GM19035 (cell line): ENCODE results near the gene STAT5B.
"Not testable (repeated sequence)": the region's sequence is repeated elsewhere in the genome, so short reads cannot be mapped to it uniquely, and the experiment has no call there.

Source experiments
- ATAC-seq: cut with Tn5 transposase; IDR thresholded peaks from one replicate; pipeline ENCODE4 v1.9.1; 2021; ENCODE audit not compliant: unreplicated experiment

Gene STAT5B

GRCh38 chr17:42241871-42242270 lies 34.3 kb downstream of the STAT5B start:
- no peak for ATAC-seq

DNA sequence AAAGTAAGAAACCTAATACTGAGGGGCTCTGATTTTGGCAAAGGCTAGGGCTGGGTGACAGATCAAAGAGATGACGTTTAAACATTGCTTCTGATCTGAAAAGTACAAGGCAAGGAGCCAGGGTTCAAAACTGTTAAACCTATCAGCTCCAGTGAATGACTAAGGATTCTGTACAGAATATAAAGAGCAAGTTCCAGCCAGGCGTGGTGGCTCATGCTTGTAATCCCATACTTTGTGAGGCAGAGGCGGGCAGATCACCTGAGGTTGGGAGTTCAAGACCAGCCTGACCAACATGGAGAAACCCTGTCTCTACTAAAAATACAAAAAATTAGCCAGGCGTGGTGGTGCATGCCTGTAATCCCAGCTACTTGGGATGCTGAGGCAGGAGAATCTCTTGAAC lies 35.3 kb downstream of the STAT5B start:
- ATAC-seq, result not testable (repeated sequence)

DNA sequence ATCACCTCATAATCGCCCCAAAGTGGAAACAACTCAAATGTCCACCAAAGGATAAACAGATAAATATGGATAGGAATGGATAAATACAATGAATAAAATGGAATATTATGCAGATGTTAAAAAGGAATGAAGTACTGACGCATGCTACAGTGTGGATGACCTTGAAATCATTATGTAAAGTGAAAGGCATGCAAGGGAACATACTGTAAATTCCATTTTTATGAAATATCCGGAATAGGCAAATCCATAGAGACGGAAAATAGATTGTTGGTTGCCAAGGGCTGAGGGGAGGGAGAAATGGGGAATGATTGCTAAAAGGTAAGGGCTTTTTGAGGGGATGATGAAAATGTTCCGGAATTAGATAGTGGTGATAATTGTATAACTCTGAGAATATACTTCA lies 36.0 kb downstream of the STAT5B start:
- no peak for ATAC-seq

DNA sequence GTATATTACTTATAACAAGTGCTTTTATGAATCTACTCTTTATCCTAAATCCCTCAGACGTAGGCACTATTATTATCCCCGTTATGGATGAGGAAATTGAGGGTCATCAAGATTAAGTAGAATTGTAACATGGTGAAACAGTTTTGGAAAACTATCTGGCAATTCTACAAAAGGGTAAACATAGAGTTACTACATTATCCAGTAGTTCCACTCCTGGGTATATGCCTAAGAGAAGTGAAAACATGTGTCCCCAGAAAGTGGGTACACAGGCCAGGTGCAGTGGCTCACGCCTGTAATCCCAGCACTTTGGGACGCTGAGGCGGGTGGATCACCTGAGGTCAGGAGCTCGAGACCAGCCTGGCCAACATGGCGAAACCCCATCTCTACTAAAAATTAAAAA lies 36.6 kb downstream of the STAT5B start:
- ATAC-seq, result not testable (repeated sequence)

DNA sequence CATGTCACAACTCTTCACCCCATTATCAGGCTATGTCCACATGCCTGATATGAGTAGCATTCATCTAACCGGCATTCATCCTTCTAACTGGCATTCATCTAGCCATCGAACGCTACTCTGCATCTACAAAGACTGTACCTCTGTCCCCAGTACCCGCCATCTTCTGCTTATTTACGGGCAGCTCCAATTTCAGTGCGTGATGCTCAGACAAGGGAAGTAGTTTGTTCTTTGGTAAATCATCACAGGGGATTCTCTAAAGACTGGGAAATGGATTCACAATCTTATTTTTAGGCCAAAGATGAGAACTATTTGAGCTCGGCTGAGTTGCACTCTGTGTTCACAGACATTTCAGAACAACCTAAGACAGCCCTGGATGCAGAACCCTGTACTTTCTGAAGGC lies 39.4 kb downstream of the STAT5B start:
- no peak for ATAC-seq

GRCh38 chr17:42233994-42234393 lies 42.2 kb downstream of the STAT5B start:
- ATAC-seq, result no peak

- no peak for ATAC-seq
Measured at GRCh38 chr17:42233156-42233555, 43.0 kb downstream of the STAT5B start.

GRCh38 chr17:42230225-42230624 lies 46.0 kb downstream of the STAT5B start:
- no peak for ATAC-seq

GRCh38 chr17:42227849-42228700 lies 48.1 kb downstream of the STAT5B start:
- no peak for ATAC-seq

- ATAC-seq, result no peak
Measured at GRCh38 chr17:42225646-42226045, 50.5 kb downstream of the STAT5B start.

DNA sequence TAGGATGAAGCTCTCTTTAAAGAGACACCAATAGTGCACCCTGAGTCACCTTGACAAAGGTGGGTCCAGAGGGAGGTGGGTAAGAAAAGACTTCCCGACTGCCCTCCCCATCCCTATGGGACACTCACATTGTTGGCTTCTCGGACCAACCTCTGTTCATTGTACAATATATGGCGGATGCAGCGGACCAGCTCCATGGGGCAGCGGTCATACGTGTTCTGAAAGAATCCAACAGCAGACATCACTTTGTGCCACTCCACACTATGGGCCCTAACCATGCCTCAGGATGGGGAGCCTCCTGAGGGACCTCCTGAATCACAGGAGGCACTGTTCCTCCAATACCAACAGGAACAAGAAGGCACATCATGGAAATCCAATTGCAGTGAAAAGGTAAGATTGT lies 51.5 kb downstream of the STAT5B start:
- no peak for ATAC-seq

DNA sequence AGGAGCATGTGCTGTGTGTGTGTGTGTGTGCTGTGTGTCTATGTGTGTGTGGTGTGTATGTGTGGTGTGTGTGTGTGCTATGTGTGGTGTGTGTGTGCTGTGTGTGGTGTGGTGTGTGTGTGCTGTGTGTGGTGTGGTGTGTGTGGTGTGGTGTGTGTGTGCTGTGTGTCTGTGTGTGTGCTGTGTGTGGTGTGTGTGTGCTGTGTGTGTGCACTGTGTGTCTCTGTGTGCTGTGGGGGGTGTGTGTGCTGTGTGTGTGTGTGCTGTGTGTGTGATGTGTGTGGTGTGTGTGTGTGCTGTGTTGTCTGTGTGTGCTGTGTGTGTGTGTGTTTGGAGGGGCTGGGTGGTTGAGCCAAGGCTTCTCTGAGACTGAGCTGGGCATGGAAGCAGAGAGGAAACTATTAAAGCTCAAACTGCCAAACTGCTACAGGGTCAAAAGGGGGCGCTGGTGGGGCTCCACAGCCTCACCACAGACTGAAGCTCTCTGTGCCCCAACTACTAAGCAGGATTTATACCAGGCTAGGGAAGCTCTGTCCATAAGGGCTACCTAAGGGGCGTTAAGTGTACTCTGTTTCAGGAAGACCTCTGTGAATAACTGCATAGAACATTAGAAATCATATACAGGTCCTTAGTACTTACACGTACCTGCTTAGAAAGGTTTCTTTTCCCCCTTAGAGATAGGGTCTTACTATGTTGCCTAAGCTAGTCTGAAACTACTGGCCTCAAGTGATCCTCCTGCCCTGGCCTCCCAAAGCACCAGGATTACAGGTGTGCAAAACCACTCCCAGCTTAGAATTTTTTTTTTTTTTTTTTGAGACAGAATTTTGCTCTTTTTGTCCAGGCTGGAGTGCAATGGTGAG lies 54.1 kb downstream of the STAT5B start:
- ATAC-seq, result no peak

DNA sequence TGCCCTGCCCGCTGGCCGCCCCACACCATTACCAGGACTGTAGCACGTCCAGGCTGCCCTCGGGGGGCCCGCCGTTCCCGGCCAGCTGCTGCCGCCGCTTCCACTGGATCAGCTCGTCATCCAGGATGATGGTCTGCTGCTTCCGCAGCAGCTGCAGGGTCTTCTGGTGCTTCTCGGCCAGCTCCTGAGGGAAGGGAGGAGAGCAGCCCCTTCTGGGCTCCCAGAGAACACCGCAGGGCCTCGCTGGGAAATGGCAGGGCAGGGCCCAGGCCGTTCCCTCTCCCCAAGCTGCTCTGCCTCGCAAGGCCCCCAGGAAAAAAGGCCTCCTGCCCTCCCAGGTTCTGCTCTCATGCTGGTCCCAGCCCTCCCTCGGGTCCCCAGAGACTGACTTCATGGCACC lies 56.9 kb downstream of the STAT5B start:
- not testable (repeated sequence) for ATAC-seq

GRCh38 chr17:42214156-42214555 lies 62.0 kb downstream of the STAT5B start:
- ATAC-seq, result no peak

DNA sequence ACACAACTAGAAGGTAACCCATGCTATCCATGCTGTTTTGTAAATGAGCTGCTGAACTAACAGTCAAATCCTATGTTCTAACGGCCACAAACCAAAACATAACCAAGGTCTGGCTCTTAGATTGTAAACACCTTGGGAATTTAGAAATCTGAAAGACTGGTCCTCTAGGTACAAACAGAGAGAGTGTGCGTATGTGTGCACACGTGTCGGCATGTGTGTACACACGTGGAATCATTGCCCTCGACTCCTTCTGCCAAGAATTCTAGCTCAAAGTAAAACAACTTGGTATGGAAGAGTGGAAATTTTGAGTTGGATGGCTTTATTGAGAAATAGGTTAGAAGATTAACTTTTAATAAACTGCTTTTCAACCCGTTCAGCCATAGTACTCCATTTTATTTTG lies 63.8 kb downstream of the STAT5B start:
- no peak for ATAC-seq

- not testable (repeated sequence) for ATAC-seq
Measured at GRCh38 chr17:42211921-42212341, 64.3 kb downstream of the STAT5B start.

DNA sequence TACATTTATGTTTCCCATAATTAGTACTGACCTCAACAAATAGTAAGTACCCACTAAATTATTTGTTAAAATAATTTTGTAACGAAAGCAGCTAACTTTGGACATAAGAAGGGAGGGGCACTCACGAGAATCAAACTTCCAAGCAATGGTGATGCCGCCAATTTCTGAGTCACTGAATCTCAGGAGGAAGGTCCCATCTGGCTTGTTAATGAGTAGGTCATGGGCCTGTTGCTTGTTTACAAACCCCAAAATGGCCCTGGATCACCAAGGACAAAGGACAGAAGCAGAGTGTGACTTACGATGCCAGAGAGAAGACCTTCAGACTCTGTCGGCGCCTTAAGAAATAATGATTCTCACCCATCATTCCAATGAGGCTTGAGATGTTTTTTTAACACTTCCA lies 66.1 kb downstream of the STAT5B start:
- no peak for ATAC-seq

DNA sequence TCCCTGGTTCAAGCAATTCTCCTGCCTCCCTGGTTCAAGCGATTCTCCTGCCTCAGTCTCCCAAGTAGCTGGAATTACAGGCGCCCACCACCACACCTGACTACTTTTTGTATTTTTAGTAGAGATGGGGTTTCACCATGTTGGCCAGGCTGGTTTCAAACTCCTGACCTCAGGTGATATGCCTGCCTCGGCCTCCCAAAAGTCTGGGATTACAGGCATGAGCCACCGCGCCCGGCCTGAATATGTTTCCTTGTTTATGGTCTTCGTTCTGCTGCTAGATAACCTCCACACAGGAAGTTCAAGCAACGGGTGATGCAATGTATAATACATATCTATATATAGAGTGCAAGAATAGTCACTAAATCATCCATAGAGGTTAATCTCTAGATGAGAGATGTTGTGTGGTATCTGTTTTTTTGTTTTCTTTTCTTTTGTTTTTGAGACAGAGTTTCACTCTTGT lies 70.0 kb downstream of the STAT5B start:
- not testable (repeated sequence) for ATAC-seq

DNA sequence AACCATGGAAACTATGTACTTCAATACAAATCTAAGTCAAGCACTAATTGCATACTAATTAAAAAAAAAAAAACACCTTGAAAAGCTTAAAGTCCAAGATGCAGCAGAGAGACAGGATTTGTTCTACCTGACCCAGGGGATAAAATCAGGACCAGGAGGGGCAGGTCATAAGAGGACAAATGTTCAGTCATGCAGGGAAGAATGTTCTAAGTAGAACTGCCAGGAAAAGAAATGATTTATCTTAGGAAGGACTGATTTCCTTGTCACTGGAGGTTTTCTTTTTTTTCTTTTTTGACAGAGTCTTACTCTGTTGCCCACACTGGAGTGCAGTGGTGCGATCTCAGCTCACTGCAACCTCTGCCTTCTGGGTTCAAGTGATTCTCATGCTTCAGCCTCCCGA lies 72.8 kb downstream of the STAT5B start:
- ATAC-seq, result no peak

DNA sequence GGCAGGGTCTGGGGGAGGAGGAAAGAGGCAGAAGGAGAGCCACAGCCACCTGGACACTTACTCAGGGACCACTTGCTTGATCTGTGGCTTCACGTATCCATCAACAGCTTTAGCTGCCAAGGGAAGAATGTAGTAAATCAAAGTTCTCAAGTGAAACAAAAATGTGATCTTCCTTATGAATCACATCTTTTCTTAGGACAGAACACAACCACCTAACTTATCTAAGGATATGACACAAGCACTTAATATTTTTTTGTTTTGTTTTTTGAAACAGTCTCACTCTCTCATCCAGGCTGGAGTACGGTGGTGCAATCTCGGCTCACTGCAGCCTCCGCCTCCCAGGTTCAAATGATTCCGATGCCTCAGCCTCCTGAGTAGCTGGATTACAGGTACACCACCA lies 73.5 kb downstream of the STAT5B start:
- no peak for ATAC-seq

- ATAC-seq, result no peak
Measured at GRCh38 chr17:42202159-42202558, 74.0 kb downstream of the STAT5B start.

DNA sequence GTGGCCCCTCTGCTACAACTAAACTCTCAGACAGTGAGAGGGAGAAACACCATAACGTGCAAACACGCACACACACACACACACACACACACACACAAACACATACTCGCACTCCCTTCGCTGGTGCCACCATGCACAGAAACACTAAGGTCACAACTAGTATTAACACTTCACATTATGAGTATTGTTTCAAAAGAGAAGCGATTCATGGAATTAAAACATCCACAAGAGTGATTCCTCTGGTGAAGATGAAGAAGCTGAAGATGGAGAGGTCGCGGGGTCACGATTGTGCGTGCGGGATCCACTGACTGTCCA lies 74.8 kb downstream of the STAT5B start:
- ATAC-seq, result no peak
